HEK293 (cell line): Measurements from ENCODE around the gene KIF4A.
"Not testable (repeated sequence)": the region's sequence is repeated elsewhere in the genome, so short reads cannot be mapped to it uniquely, and the experiment has no call there.

Experiments used
- CTCF ChIA-PET: fragments of 350-600 bp; formaldehyde crosslinking; extraction: SDS; loops from one replicate; lab custom pipeline; 2021; ENCODE audit warnings: antibody characterized with exemption; lab: Yijun Ruan, JAX
- POLR2A ChIA-PET: fragments of 300-600 bp; formaldehyde crosslinking; extraction: SDS; loops from one replicate; lab custom pipeline; 2020; ENCODE audit warnings: antibody characterized with exemption, inconsistent platforms; lab: Yijun Ruan, JAX
- H3K27ac ChIP-seq: fragments of 200-500 bp; sonication (Bioruptor generic); 2 replicates; pipeline ENCODE4 v1.5.1; 2014; ENCODE audit warnings: low read depth, low read length, control low read depth, inconsistent platforms; ENCODE audit errors: extremely low read depth
- H3K36me3 ChIP-seq, 2 experiments: fragments of 200-500 bp in 1 of 2; sonication (Bioruptor generic) in 1 of 2; 1 replicate in 1 of 2; 2 replicates in 1 of 2; pipeline ENCODE4 v1.5.1; 2014 to 2017; ENCODE audit warnings: inconsistent platforms in 2 of 2, low read length in 2 of 2; ENCODE audit not compliant: control insufficient read depth in 2 of 2, insufficient read depth in 1 of 2
- H3K4me1 ChIP-seq: fragments of 200-500 bp; sonication (Bioruptor generic); 2 replicates; pipeline ENCODE4 v1.5.1; 2014; ENCODE audit warnings: mild to moderate bottlenecking, low read length, inconsistent platforms; ENCODE audit not compliant: control insufficient read depth, insufficient read depth
- H3K4me3 ChIP-seq: 2 replicates; pipeline ENCODE4 v1.5.1; 2011; ENCODE audit warnings: low read depth, mild to moderate bottlenecking, control low read depth, low read length, moderate library complexity
- H3K9me3 ChIP-seq: fragments of 200-500 bp; sonication (Bioruptor generic); 2 replicates; pipeline ENCODE4 v1.5.1; 2014; ENCODE audit warnings: low read depth, low read length, inconsistent platforms; ENCODE audit not compliant: control insufficient read depth, insufficient read depth
- HOXA7 ChIP-seq: sonication (generic); formaldehyde crosslinking; IDR thresholded peaks from 2 replicates; pipeline ENCODE4 v1.8.1; 2022; ENCODE audit warnings: missing genetic modification reagents, borderline replicate concordance
- IKZF3 ChIP-seq: fragments of 450-650 bp; IDR thresholded peaks from 2 replicates; pipeline ENCODE4 v1.5.0; 2018; ENCODE audit warnings: missing biosample characterization, mild to moderate bottlenecking, missing genetic modification characterization, moderate library complexity
- PRDM2 ChIP-seq: fragments of 450-650 bp; formaldehyde crosslinking; IDR thresholded peaks from 2 replicates; pipeline ENCODE4 v1.5.1; 2016; ENCODE audit warnings: missing biosample characterization, missing genetic modification characterization, borderline replicate concordance
- TCF7L2 ChIP-seq: IDR thresholded peaks from 2 replicates; pipeline ENCODE4 v1.6.1; 2011; ENCODE audit warnings: low read depth, mild to moderate bottlenecking, inconsistent platforms, low read length, moderate library complexity, borderline replicate concordance
- ZBTB6 ChIP-seq: fragments of 450-650 bp; formaldehyde crosslinking; IDR thresholded peaks from 2 replicates; pipeline ENCODE4 v1.5.1; 2017; ENCODE audit warnings: missing biosample characterization, missing genetic modification characterization
- ZNF112 ChIP-seq: fragments of 450-650 bp; formaldehyde crosslinking; IDR thresholded peaks from 2 replicates; pipeline ENCODE4 v1.5.0; 2017; ENCODE audit warnings: missing biosample characterization, missing genetic modification characterization
- ZNF280D ChIP-seq: fragments of 450-650 bp; formaldehyde crosslinking; IDR thresholded peaks from 2 replicates; pipeline ENCODE4 v1.5.1; 2016; ENCODE audit warnings: missing biosample characterization, missing genetic modification characterization
- ZNF366 ChIP-seq: fragments of 450-650 bp; formaldehyde crosslinking; conservative IDR thresholded peaks from 2 replicates; pipeline ENCODE4 v1.5.1; 2016; ENCODE audit warnings: missing biosample characterization, missing genetic modification characterization
- ZNF555 ChIP-seq: fragments of 450-650 bp; formaldehyde crosslinking; conservative IDR thresholded peaks from 2 replicates; pipeline ENCODE4 v1.5.1; 2017; ENCODE audit warnings: missing biosample characterization, mild to moderate bottlenecking, missing genetic modification characterization, inconsistent platforms
- ZNF626 ChIP-seq: fragments of 450-650 bp; sonication (Bioruptor Pico); formaldehyde crosslinking; IDR thresholded peaks from 2 replicates; pipeline ENCODE4 v1.5.1; 2018; ENCODE audit warnings: missing biosample characterization, missing genetic modification characterization, inconsistent platforms
- ZNF76 ChIP-seq: fragments of 450-650 bp; formaldehyde crosslinking; IDR thresholded peaks from 2 replicates; pipeline ENCODE4; 2016; ENCODE audit warnings: low read depth, missing biosample characterization, missing genetic modification characterization, borderline replicate concordance
- ZNF768 ChIP-seq: fragments of 450-650 bp; formaldehyde crosslinking; IDR thresholded peaks from 2 replicates; pipeline ENCODE4 v1.5.1; 2018; ENCODE audit warnings: missing biosample characterization, mild to moderate bottlenecking, missing genetic modification characterization
- ZSCAN5A ChIP-seq: fragments of 450-650 bp; formaldehyde crosslinking; IDR thresholded peaks from 2 replicates; pipeline ENCODE4 v1.5.1; 2016; ENCODE audit warnings: missing biosample characterization, missing genetic modification characterization

The KIF4A gene

GRCh38 chrX:70240751-70241150, 49.2 kb upstream of the KIF4A start (continued):
- no peak for TF ChIP-seq ZNF280D (tag by site-specific recombination)
- no peak for TF ChIP-seq ZNF626 (tag by site-specific recombination)
- TF ChIP-seq ZNF112 (tag by site-specific recombination) = no peak
- no peak for TF ChIP-seq ZNF555
- no peak for TF ChIP-seq HOXA7 (CRISPR knock-in tag)
- no peak for TF ChIP-seq ZSCAN5A
- no peak for TF ChIP-seq TCF7L2
- no peak for TF ChIP-seq IKZF3 (tag by site-specific recombination)
- no peak for TF ChIP-seq ZNF76 (tag by site-specific recombination)
- TF ChIP-seq ZNF768 (tag by site-specific recombination) = no peak
- no peak for TF ChIP-seq ZBTB6
- no peak for TF ChIP-seq ZNF366 (tag by site-specific recombination)

- no peaks in the 10 kb centered on the region for H3K4me1 ChIP-seq
- CTCF ChIA-PET = interaction anchor here (0.6 to 0.7 kb wide), 2 partner anchors 45 to 342 kb away, joined by 3 read pairs; no protein-coding TSS in a partner anchor
- no peak overlapping the region for H3K27ac ChIP-seq
- TF ChIP-seq PRDM2 (tag by site-specific recombination) = no peak
- H3K4me3 ChIP-seq = no peak overlapping the region
- no peaks in the 10 kb centered on the region for H3K36me3 ChIP-seq
- H3K9me3 ChIP-seq = no peaks in the 10 kb centered on the region; the same call in 1 of the 2 replicates
- POLR2A ChIA-PET = no interaction called here
Measured at GRCh38 chrX:70241501-70241900, 48.4 kb upstream of the KIF4A start.

GRCh38 chrX:70243601-70244000, 46.3 kb upstream of the KIF4A start:
- POLR2A ChIA-PET, CTCF ChIA-PET, H3K27ac ChIP-seq: not testable (repeated sequence)

More at GRCh38 chrX:70243601-70244000, 46.3 kb upstream of the KIF4A start:
- not testable (repeated sequence) for H3K36me3 ChIP-seq, H3K4me1 ChIP-seq, H3K9me3 ChIP-seq, H3K4me3 ChIP-seq
